Measurements from ENCODE around the gene MIGA2.

MIGA2 gene

GRCh38 chr9:129071526-129072126 lies 35.2 kb downstream of the MIGA2 start:
- DNase-seq (ENCODE audit: low read depth in 2 of 2): no peak

DNA sequence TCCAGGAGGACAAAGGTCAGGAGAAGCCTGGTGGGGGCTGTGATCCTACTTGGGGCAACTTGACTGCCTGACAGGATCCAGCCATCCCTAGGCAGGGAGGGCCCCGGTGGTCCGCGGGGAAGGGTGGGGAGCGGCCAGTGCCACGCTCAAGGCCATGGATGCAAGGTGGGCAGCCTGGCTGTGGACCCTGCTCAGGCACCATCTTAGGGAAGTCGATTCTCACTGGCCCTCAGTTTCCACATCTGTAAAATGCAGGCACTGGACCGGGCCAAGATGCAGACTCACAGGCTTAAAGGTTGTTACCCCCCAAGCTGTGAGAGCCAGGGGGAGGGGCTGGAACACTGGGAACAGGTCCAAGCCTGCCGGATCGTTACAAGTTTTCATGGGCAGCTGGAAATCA lies 35.7 kb downstream of the MIGA2 start:
- no peak for DNase-seq (ENCODE audit: low read depth in 2 of 2)

DNA sequence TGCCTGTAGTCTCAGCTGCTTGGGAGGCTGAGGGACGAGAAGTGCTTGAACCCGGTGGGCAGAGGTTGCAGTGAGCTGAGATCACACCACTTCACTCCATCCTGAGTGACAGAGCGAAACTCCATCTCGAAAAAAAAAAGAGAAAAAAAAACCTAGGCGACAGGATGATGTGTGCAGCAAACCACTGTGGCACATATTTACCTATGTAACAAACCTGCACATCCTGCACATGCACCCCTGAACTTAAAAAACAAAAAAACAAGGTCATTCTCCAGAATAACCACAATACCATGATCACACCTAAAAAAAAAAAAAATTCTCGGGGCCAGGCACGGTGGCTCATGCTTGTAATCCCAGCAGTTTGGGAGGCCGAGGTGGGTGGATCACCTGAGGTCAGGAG lies 37.0 kb downstream of the MIGA2 start:
- no peak for DNase-seq (ENCODE audit: low read depth in 2 of 2)

DNA sequence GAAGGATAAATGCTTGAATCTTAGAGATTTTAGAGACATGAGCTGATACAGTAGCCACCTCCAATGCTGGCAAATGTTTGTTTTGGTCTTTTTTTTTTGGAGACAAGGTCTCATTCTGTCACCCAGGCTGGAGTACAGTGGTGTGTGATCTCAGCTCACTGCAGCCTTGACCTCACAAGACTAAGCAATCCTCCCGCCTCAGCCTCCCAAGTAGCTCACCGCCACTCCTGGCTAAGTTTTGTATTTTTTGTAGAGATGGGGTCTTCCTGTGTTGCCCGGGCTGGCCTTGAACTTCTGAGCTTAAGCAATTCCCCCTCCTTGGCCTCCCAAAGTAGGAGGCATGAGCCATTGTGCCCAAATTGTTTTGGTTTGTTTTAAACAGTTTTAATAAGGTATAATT lies 37.7 kb downstream of the MIGA2 start:
- no peak for DNase-seq (ENCODE audit: low read depth in 2 of 2)

DNA sequence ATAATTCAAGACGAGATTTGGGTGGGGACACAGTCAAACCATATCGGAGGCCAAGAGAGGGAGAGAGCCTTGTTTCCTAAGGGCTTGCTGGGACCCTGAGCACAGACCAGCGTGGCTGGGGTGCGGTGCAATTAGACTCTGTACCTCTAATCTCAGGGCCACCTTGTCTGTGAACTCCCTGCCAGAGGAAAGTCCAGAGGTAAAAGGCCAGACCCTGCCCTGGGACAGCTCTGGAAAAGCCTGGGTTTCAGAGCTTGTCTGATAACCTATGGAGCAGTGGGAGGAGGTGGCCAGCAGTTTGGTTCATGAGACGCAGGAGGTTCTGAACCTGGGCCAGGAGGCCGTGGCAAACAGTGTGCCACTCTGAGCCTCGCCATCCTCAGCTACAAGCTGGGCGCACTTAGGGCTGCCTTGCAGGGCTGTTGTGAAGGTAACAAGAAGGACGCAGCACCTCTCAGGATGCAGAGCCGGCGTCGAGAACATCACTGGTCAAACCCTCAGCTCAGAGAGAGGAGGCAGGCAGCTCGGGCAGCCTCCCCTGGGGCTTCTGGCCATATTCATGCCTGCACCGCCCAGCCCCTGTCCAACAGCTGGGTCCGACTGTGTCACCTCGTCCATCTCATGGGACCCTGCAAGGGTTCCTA lies 39.7 kb downstream of the MIGA2 start:
- no peak for DNase-seq (ENCODE audit: low read depth in 2 of 2)

- DNase-seq (ENCODE audit: low read depth in 2 of 2): no peak
These were observed 40.2 kb downstream of the MIGA2 start for GRCh38 chr9:129076640-129077037.

GRCh38 chr9:129077236-129077635 lies 40.8 kb downstream of the MIGA2 start:
- no peak for DNase-seq (ENCODE audit: low read depth in 2 of 2)

DNA sequence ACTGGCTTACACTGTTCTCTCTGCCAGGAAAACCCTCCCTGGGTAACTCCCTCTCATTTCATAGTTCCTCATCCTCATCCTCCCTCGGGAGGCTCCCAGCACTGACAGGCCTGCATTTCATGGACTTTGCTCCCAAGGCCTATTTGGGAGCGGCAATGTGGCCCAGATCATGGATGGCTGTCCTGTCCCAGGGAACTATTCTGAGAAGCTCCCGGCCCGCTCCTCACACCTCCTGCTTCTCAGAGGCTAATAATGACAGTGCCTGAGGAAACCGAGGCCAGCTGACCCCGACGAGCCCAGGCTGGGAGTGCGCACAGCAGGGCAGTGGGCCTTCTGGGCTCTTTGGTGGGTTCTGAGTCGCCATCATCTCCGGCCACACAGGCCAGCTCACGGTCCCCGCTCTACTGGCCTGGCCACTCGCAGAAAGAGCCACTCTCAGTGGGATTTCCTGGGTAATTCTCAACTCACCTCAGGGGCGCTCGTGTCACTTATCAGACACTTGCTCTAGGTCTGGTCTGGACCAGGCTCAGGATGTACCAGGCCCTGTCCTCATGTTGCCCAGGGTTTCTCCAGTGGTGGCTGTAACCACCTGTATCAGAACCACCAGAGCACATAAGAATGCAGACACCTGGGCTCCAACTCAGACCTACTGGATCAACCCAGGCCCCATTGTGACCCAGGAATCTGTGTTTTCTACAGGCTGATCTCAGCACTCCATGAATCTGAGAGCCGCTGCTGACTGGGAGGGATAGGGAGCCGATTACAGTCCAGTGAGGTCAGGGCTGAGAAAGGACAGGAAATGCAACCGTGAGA lies 42.5 kb downstream of the MIGA2 start:
- no peak for DNase-seq (ENCODE audit: low read depth in 2 of 2)

DNA sequence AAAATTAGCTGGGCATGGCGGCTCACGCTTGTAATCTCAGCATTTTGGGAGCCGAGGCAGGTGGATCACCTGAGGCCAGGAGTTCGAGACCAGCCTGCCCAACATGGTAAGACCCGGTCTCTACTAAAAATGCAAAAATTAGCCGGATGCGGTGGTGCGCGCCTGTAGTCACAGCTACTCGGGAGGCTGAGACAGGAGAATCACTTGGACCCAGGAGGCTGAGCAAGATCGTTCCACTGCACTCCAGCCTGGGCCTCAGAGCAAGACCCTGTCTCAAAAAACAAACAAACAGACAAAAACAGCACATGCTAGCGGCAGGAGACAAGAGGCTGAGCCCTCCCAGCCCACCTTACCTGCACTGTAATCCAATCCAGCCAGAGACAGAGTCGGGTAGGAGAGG lies 43.4 kb downstream of the MIGA2 start:
- no peak for DNase-seq (ENCODE audit: low read depth in 2 of 2)

DNA sequence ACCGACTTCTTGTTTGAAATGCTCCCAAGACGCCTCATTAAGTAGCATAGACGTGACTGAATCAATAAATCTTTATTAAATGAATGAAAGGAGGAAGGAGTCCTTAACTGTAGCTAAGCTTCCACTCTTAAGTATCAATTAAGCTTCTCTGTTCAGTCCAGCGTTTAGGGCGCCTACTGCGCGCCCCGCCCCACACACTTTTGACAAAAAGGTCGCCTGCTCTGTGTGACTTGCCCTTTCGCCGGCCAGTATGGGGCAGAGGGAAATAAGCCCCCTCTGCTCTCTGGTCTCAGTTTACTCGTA lies 43.8 kb downstream of the MIGA2 start:
- no peak for DNase-seq (ENCODE audit: low read depth in 2 of 2)

DNA sequence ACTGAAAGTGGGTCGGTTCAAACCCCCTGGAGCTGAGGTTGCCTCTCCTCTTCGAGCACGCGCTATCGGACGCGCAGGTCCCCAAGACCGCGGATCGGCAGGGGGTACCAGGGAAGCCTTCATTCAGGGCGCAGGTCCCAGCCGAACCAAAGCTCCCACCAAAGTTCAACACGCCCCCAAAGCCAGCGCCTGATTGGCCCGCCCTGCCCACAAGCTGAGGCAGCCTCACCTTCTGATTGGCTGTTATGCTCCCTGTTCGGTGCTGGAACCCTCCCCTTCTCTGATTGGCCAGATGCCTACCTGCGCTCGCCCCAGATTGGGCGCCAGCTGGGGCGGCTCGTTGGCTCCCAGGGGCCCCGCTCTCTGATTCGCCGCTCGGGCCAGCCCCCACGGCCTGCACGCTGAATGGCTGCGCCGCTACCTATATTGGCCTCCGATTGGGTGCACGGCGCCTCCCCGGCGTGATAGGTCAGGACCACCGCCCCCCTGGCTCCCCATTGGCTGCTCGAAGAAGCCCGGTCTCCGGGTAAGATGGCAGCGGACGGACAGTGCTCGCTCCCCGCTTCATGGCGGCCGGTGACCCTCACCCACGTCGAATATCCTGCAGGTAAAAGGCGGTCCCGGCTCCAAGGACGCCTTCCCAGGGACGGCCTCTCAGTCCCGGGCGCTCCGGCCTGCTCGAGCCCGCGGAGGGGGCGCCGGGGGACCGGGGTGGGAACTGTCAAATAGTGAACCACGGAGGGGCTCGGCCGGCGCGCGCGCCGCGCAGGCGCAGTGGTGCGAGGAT lies 44.4 kb downstream of the MIGA2 start, which contains the start of gene DOLPP1:
Gene DOLPP1 (plus strand): TSS at position 511 of the 787 bp plus-strand sequence. CDS start 21 bp downstream, at position 532.
- peak; percentile 96 to 98 for DNase-seq (ENCODE audit: low read depth in 2 of 2)

- no peak for DNase-seq (ENCODE audit: low read depth in 2 of 2)
These were observed 45.0 kb downstream of the MIGA2 start for GRCh38 chr9:129081388-129081904.

GRCh38 chr9:129084087-129084486 lies 47.7 kb downstream of the MIGA2 start:
- DNase-seq (ENCODE audit: low read depth in 2 of 2): no peak

DNA sequence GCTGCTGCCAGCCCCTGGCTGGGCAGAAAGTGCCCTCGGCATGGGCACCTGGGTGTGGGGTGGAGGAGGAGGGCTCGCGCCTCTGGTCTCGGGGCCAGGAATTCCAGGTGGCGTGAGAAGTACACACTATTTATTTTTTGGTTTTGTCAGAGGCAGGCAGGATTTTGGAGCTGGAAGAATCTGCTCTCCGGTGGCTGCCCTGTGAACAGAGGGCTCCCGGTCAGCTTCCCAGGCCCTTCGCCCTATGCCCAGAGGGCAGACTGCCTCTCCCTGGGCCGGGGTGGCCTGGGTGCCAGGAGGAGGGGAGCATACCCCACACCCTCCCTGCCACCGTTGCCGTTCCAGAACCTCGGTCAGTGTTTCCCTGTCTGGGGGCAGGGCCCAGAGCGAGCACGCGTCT lies 52.8 kb downstream of the MIGA2 start:
- no peak for DNase-seq (ENCODE audit: low read depth in 2 of 2)

DNA sequence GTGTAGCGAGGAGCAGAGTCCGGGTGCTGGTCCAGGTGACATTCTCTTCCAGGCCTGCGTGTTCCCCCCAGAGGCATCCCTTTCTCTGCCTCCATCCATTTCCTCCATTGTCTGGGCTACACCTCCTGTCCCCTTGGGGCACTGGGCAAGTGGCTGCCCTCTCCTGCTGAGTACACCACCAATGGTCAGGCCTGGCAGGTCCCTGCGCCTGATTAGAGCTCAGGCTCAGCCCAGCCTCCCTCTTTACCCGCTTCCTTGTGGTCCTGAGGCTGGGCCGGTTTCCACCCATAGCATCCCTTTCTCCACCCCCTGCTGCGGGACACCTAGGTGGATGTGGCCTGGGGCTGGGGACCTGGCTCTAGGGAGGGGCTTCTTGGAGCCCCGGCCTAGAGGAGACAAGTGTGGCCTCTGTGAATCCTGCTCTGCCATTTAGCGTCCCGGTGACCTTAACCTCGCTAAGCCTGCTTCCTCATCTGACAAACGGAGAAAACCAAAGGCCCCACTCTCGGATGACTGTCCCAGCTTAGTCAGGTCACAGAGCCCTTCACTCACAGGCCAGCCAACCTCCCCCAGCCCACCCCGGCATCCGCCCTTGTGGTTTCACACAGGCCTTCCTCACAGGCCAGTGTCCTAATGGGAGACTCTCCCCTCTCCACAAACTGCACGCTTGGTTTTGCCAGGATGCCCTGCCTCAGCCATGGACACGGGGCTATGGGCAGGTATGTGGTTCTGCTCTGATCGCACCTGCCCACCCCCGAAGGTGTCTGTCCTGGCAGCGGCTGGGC lies 57.4 kb downstream of the MIGA2 start:
- no peak for DNase-seq (ENCODE audit: low read depth in 2 of 2)

- no peak for DNase-seq (ENCODE audit: low read depth in 2 of 2)
These were observed 58.2 kb downstream of the MIGA2 start for GRCh38 chr9:129094387-129095169.

DNA sequence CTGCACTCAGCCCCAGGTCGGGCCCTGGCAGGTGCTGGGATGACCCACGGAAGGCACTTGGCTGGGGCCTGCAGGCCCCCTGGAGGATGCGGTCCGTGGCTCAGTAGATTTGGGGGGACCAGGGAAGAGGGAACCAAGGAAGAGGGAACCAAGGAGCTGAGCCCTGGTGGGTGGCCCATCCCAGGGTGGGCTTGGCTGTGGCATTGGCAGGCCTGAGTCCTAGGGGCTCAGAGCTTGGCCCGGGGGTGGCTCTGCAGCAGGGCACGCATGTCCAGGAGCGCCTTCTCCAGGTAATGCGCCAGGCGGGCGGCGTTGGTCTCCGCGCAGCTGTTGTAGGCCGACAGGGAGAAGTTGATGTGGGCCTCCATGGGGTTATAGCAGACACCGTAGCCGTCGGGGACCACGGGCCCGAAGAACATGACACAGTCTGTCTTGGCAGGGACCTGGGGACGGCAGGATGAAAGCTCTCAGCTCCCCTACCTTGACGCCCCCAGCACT lies 58.8 kb downstream of the MIGA2 start:
- DNase-seq (ENCODE audit: low read depth in 2 of 2): no peak

GRCh38 chr9:129095908-129096307 lies 59.5 kb downstream of the MIGA2 start:
- DNase-seq (ENCODE audit: low read depth in 2 of 2): no peak

DNA sequence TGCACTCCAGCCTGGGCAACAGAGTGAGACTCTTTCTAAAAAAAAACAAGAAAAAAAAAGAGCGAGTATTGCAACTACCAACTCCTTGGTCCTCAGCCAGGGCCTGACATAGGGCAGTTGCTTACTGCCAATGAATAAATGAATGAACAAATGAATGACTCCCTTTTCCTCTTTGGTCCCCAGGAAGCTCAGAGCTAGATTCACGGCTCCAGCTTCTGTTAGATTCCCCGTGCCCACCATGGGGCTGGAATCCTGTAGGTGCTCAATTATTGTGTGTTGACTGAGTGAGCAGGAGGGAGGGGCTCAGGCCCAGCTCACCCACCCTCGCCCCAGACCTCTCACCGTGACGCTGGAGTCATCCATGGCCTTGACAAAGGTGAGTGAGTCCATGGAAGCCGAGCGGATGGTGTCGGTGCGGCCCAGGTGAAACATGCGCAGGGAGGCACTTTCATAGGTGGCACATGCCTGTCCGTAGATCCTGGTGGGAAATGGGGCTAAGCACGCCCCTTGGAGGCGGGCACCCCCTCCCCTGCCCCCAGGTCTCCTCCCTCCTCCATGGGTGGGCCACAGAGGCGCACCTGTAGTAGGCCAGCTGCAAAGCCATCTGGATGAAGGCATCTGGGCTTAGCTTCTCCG lies 61.4 kb downstream of the MIGA2 start:
- no peak for DNase-seq (ENCODE audit: low read depth in 2 of 2)

- no peak for DNase-seq (ENCODE audit: low read depth in 2 of 2)
These were observed 61.9 kb downstream of the MIGA2 start for GRCh38 chr9:129098328-129098727.

All from stimulated activated CD8-positive, alpha-beta memory T cell treated with anti-CD3 and anti-CD28 coated beads, Interleukin-2, amount 100 ng/mL, for 1 hour (primary cell).